CD4-positive, CD25-positive, alpha-beta regulatory T cell (primary cell): ENCODE results near the gene PFDN6. TPM values are rescaled to one million over a fixed set of nuclear protein-coding genes. Genes with fewer than 3 reads are reported as not detected.

Experiments
- ATAC-seq, 2 donors: fragments of 150-1000 bp; cut with Tn5 transposase; one replicate each; pipeline ENCODE4 v1.10.0; 2021; ENCODE audit warnings: low read depth in 2 of 2, moderate number of reproducible peaks in 2 of 2, moderate library complexity in 1 of 2
- DNase-seq, 3 donors: peaks; one replicate each; pipeline versions ENCODE4 v3.0.0 to v3.0.0-alpha.2; 2012 to 2022; ENCODE audit warnings: mixed read lengths in 1 of 3
- H3K27ac ChIP-seq: one replicate; pipeline ENCODE4 v1.7.0; 2013; ENCODE audit warnings: mild to moderate bottlenecking, low read length; ENCODE audit not compliant: insufficient read depth, poor library complexity, severe bottlenecking
- H3K27me3 ChIP-seq: one replicate; pipeline ENCODE4 v1.7.0; 2013; ENCODE audit warnings: low read length; ENCODE audit not compliant: control insufficient read depth, insufficient read depth
- H3K36me3 ChIP-seq: one replicate; pipeline ENCODE4 v1.7.0; 2013; ENCODE audit warnings: mild to moderate bottlenecking, low read length, moderate library complexity; ENCODE audit not compliant: control insufficient read depth, insufficient read depth
- H3K4me1 ChIP-seq: 2 replicates; pipeline ENCODE4 v1.7.0; 2013; ENCODE audit warnings: mild to moderate bottlenecking, low read length; ENCODE audit not compliant: insufficient read depth, control insufficient read depth, poor library complexity, severe bottlenecking
- H3K4me3 ChIP-seq: one replicate; pipeline ENCODE4 v1.7.0; 2013; ENCODE audit warnings: low read depth, mild to moderate bottlenecking, low read length, moderate library complexity
- H3K9me3 ChIP-seq, 2 experiments: 1 replicate in 1 of 2; 2 replicates in 1 of 2; pipeline ENCODE4 v1.7.0; 2013; ENCODE audit warnings: low read length in 2 of 2, mild to moderate bottlenecking in 1 of 2, moderate library complexity in 1 of 2; ENCODE audit not compliant: control insufficient read depth in 2 of 2
- H3K27ac Mint-ChIP-seq, 3 donors: one replicate each; pipeline ENCODE4 v1.8.0; 2020 to 2022; ENCODE audit warnings: mild to moderate bottlenecking in 3 of 3, mixed read lengths in 3 of 3, moderate library complexity in 2 of 3
- H3K27me3 Mint-ChIP-seq: one replicate; pipeline ENCODE4 v1.8.0; 2022; ENCODE audit warnings: mild to moderate bottlenecking, mixed read lengths
- H3K36me3 Mint-ChIP-seq: one replicate; pipeline ENCODE4 v1.8.0; 2020; ENCODE audit warnings: mixed read lengths
- H3K4me1 Mint-ChIP-seq, 4 donors: one replicate each; pipeline ENCODE4 v1.8.0; 2020 to 2022; ENCODE audit warnings: mixed read lengths in 4 of 4, mild to moderate bottlenecking in 1 of 4
- H3K4me3 Mint-ChIP-seq, 4 donors: one replicate each; pipeline ENCODE4 v1.8.0; 2020 to 2022; ENCODE audit warnings: mild to moderate bottlenecking in 4 of 4, mixed read lengths in 4 of 4, moderate library complexity in 3 of 4
- H3K9me3 Mint-ChIP-seq, 7 donors: one replicate each; pipeline ENCODE4 v1.8.0; 2020 to 2022; ENCODE audit warnings: mixed read lengths in 7 of 7, mild to moderate bottlenecking in 3 of 7, moderate library complexity in 2 of 7
- polyA plus RNA-seq, 4 donors: library from polyadenylated mRNA; unstranded; fragments of 300-500 nt; fragmentation: Illumina TruSeq; gene quantifications; one replicate each; pipeline ENCODE4 v1.2.3, GENCODE V29; 2021
- total RNA-seq: library from RNA; stranded (reverse); gene quantifications from one replicate; pipeline ENCODE4 v1.2.3, GENCODE V29; 2022

The PFDN6 gene
- total RNA-seq (20.0 TPM), polyA plus RNA-seq (10 to 100 TPM; 33.7 to 47.0 (median 38.4) TPM)

GRCh38 chr6:33288921-33289783 lies at the start of gene PFDN6, which contains the start of gene WDR46:
Gene PFDN6 (plus strand): TSS chr6:33289601. CDS start chr6:33289857, 256 bp downstream.
Gene WDR46 (minus strand): TSS chr6:33289239. CDS start chr6:33289170, 69 bp downstream.
- Mint-ChIP-seq H3K4me3 (peak within 1 kb of the TSS; percentile 93 to 99 (median 98)), H3K9me3 (no peaks in the 10 kb centered on the region), H3K4me1 (peaks cover 13 to 56% (median 29%) of the 10 kb centered on the region in 4 donors)

DNA sequence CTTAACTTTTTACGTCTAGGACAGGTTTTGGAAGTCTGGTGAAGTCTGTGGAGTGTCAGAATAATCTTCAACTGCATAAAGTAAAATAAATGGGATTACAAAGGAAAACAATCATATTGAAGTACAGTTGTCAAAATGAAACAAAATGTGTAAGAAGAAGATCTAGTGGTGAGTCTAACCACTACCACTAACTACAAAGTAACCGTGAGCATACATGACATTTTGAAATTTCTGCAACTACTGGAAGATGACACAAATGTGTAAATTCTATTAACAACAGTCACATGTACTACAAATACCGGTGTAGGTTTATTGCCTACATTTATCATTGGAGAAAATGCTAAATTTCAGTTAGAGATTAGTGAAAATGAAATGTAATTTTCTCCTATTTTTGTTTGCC lies 47.4 kb upstream of the PFDN6 start:
- Histone ChIP-seq H3K36me3 (no peaks in the 10 kb centered on the region), H3K4me1 (no peaks in the 10 kb centered on the region), H3K27me3 (no peaks in the 10 kb centered on the region), H3K9me3 (no peaks in the 10 kb centered on the region), H3K27ac (no peak overlapping the region), H3K4me3 (peak overlapping the region; percentile 38)
- no peaks in the 10 kb centered on the region for H3K9me3 Mint-ChIP-seq
- peak in 1 of 2 donors; percentile 28 for ATAC-seq
- peaks cover 6 to 9% (median 7%) of the 10 kb centered on the region in 4 donors for H3K4me1 Mint-ChIP-seq
- H3K36me3 Mint-ChIP-seq = no peaks in the 10 kb centered on the region
- peaks cover 15% of the 10 kb centered on the region for H3K27me3 Mint-ChIP-seq
- peak in 2 of 3 donors; percentile 9 to 36 for DNase-seq
- peak overlapping the region in 2 of 3 donors; percentile 17 to 29 for H3K27ac Mint-ChIP-seq
- peak overlapping the region in 2 of 4 donors; percentile 22 to 27 for H3K4me3 Mint-ChIP-seq

More at GRCh38 chr6:33288921-33289783, at the start of gene PFDN6, which contains the start of gene WDR46:
- Histone ChIP-seq H3K4me3 (peak within 1 kb of the TSS; percentile 88), H3K27me3 (no peaks in the 10 kb centered on the region), H3K4me1 (peaks cover 26% of the 10 kb centered on the region), H3K27ac (peak within 1 kb of the TSS; percentile 81), H3K36me3 (peaks cover 41% of the 10 kb centered on the region), H3K9me3 (no peaks in the 10 kb centered on the region)
- DNase-seq (peak; percentile 78 to 95 (median 91)), ATAC-seq (peak; percentile 95 to 97)
- Mint-ChIP-seq H3K36me3 (peaks cover 22% of the 10 kb centered on the region), H3K27me3 (no peaks in the 10 kb centered on the region), H3K27ac (peak within 1 kb of the TSS; percentile 89 to 98 (median 95))

DNA sequence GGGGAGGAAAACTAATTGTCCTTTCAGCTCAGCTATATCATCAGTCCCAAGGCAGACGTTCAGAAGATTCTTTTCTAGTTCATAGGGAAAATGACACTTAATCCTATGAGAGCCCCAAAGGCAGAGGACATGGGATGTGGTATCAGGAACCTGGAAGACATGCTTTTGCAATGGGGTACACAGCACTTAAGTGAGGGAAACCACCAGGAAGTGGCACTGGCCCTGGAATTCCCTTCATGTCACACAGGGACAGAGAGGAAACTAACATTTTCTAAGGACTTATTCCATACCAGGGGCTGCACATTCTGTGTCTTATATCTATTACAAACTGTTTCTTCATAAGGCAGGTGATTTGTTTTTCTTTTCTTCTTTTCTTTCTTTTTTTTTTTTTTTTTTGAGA lies 45.9 kb upstream of the PFDN6 start:
- Histone ChIP-seq H3K27ac (no peak overlapping the region), H3K27me3 (no peaks in the 10 kb centered on the region), H3K9me3 (no peaks in the 10 kb centered on the region), H3K4me1 (peaks cover 8% of the 10 kb centered on the region), H3K4me3 (no peak overlapping the region), H3K36me3 (no peaks in the 10 kb centered on the region)
- no peaks in the 10 kb centered on the region for H3K36me3 Mint-ChIP-seq
- no peak overlapping the region for H3K27ac Mint-ChIP-seq
- peak overlapping the region in 1 of 4 donors; percentile 27 for H3K4me3 Mint-ChIP-seq
- H3K4me1 Mint-ChIP-seq = peaks cover 6 to 16% (median 11%) of the 10 kb centered on the region in 4 donors
- H3K9me3 Mint-ChIP-seq = no peaks in the 10 kb centered on the region
- DNase-seq (no peak), ATAC-seq (no peak)
- peaks cover 15% of the 10 kb centered on the region for H3K27me3 Mint-ChIP-seq

DNA sequence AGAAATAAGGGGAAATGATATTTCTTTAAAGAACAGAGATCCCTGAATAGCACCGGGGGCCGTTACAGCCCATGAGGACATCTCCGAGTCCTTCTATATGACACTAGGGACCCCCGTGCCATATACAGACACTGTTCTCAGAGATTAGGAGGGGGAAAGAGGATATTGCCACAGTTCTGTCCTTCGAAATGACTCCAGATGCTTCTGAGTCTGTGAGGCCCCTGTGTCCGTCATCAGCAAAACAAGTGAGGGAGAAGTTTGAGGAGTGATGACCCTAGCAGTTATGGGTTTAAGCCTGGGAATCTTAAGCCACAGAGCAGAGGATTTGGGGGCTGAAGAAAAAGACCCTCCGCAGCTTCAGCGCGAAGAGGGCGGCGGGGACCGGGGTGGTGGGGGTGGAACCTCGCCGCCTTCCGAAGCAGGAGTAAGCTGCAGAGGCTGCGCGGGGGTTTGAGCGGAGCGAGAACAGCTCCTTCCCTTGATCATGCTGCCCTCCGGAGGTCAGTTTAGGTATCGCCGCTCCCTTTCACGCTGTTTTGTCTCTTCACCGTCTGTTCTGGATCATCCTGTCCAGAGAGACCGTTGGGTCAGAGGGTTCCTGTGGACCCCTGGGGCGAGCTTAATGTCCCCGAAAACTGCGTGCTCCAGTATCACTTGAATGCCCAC lies 41.3 kb upstream of the PFDN6 start:
- Histone ChIP-seq H3K27me3 (no peaks in the 10 kb centered on the region), H3K4me3 (peak overlapping the region; percentile 89), H3K4me1 (peaks cover 27% of the 10 kb centered on the region), H3K36me3 (peaks cover 8% of the 10 kb centered on the region), H3K9me3 (no peaks in the 10 kb centered on the region), H3K27ac (peak overlapping the region; percentile 97)
- Mint-ChIP-seq H3K36me3 (peaks cover 17% of the 10 kb centered on the region), H3K4me3 (peak overlapping the region; percentile 88 to 98 (median 90)), H3K9me3 (no peaks in the 10 kb centered on the region), H3K27me3 (no peaks in the 10 kb centered on the region), H3K4me1 (peaks cover 14 to 40% (median 25%) of the 10 kb centered on the region in 4 donors), H3K27ac (peak overlapping the region; percentile 92 to 97 (median 97))
- ATAC-seq (peak; percentile 41 to 44), DNase-seq (peak; percentile 81 to 92 (median 89))

- ATAC-seq (peak; percentile 6 to 13), DNase-seq (no peak)
- Histone ChIP-seq H3K27me3 (no peaks in the 10 kb centered on the region), H3K4me1 (peaks cover 27% of the 10 kb centered on the region), H3K36me3 (peaks cover 8% of the 10 kb centered on the region), H3K9me3 (no peaks in the 10 kb centered on the region), H3K27ac (peak overlapping the region; percentile 97), H3K4me3 (peak overlapping the region; percentile 89)
- H3K27me3 Mint-ChIP-seq = no peaks in the 10 kb centered on the region
- no peaks in the 10 kb centered on the region for H3K9me3 Mint-ChIP-seq
- H3K4me3 Mint-ChIP-seq = peak overlapping the region; percentile 88 to 98 (median 90)
- H3K27ac Mint-ChIP-seq = peak overlapping the region; percentile 92 to 97 (median 97)
- peaks cover 14 to 40% (median 25%) of the 10 kb centered on the region in 4 donors for H3K4me1 Mint-ChIP-seq
- H3K36me3 Mint-ChIP-seq = peaks cover 17% of the 10 kb centered on the region
Measured at GRCh38 chr6:33248643-33248931, 40.8 kb upstream of the PFDN6 start.

GRCh38 chr6:33248932-33249731 lies 40.3 kb upstream of the PFDN6 start:
- H3K27me3 ChIP-seq = no peaks in the 10 kb centered on the region
- H3K4me1 Mint-ChIP-seq = peaks cover 14 to 40% (median 26%) of the 10 kb centered on the region in 4 donors
- peak; percentile 89 to 92 for ATAC-seq
- peaks cover 27% of the 10 kb centered on the region for H3K4me1 ChIP-seq
- H3K4me3 Mint-ChIP-seq = peak overlapping the region; percentile 88 to 98 (median 90)
- peak; percentile 95 to 100 (median 96) for DNase-seq
- H3K9me3 Mint-ChIP-seq = no peaks in the 10 kb centered on the region
- no peaks in the 10 kb centered on the region for H3K9me3 ChIP-seq
- H3K36me3 Mint-ChIP-seq = peaks cover 17% of the 10 kb centered on the region
- peaks cover 8% of the 10 kb centered on the region for H3K36me3 ChIP-seq
- peak overlapping the region; percentile 89 for H3K4me3 ChIP-seq
- H3K27me3 Mint-ChIP-seq = no peaks in the 10 kb centered on the region
- peak overlapping the region; percentile 97 for H3K27ac ChIP-seq
- H3K27ac Mint-ChIP-seq = peak overlapping the region; percentile 92 to 97 (median 97)
